Stomach smooth muscle (tissue), 2 donors: Measurements from ENCODE around the gene GNG13.

ENCODE experiments used
- H3K27ac ChIP-seq: one replicate; pipeline ENCODE4 v1.7.0; 2013; ENCODE audit warnings: mild to moderate bottlenecking, low read length, inconsistent platforms
- H3K27me3 ChIP-seq, 2 donors: one replicate each; pipeline ENCODE4 v1.7.0; 2013; ENCODE audit warnings: low read length in 2 of 2; ENCODE audit not compliant: insufficient read depth in 2 of 2, control insufficient read depth in 1 of 2
- H3K36me3 ChIP-seq, 2 donors: one replicate each; pipeline ENCODE4 v1.7.0; 2013; ENCODE audit warnings: low read length in 2 of 2; ENCODE audit not compliant: control insufficient read depth in 2 of 2, insufficient read depth in 2 of 2
- H3K4me1 ChIP-seq: one replicate; pipeline ENCODE4 v1.7.0; 2013; ENCODE audit warnings: low read length; ENCODE audit not compliant: control insufficient read depth, insufficient read depth
- H3K4me3 ChIP-seq, 2 donors: one replicate each; pipeline ENCODE4 v1.7.0; 2013; ENCODE audit warnings: low read length in 2 of 2
- H3K9ac ChIP-seq, 2 donors: one replicate each; pipeline ENCODE4 v1.7.0; 2013; ENCODE audit warnings: low read length in 2 of 2, mild to moderate bottlenecking in 1 of 2
- H3K9me3 ChIP-seq, 2 donors: one replicate each; pipeline ENCODE4 v1.7.0; 2013; ENCODE audit warnings: low read length in 2 of 2; ENCODE audit not compliant: control insufficient read depth in 2 of 2
- donor health status: healthy.
- donor health status: Pancreatic carcinoma.

GNG13 gene

DNA sequence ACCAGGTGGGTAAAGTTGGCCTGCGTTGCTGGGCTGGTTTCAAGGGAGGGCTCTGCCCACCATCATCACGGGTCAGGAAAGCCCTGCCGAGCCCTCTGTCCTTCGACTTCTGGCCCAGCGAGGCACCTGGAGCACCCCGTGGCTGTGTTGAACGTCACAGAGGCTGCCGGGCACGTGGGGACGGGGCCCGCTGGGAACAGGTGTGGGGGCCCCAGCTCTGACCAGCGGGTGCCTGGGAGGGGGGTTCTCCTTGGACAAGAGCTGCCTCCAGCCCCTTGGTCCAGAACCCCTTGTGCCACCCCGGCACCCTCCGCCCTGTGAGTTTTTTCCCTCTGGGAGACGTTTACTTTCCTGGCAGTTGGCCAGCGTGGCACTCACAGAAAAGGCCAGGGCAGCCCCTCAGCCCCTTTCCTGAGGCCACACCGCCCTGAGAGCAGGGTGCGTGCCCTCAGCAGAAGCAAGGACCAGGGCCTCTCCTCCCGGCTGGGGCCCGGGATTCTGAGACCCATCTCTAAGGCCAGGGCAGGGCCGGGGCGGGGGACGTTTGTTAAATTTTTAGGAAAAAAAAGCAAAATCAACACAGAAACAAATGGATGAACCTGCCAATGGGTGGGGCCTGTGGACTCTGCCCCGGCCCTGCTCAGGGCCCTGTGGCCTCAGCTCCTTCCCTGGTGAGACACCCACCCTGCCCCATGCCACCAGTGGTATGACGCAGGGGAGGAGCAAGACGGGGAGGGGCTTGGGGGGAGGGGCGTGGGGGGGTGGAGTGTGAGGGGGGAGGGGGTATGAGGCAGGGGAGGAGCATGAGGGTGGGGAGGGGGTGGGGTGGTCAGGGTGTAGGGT lies 31.3 kb upstream of the GNG13 start:
- Histone ChIP-seq H3K4me1 (no peaks in the 10 kb centered on the region), H3K9me3 (peaks cover 4 to 26% of the 10 kb centered on the region in 2 donors), H3K27me3 (no peaks in the 10 kb centered on the region), H3K4me3 (no peak overlapping the region), H3K27ac (no peak overlapping the region), H3K36me3 (no peaks in the 10 kb centered on the region), H3K9ac (no peak overlapping the region)

- H3K36me3 ChIP-seq: no peaks in the 10 kb centered on the region
- H3K27me3 ChIP-seq: no peaks in the 10 kb centered on the region
- H3K27ac ChIP-seq: no peak overlapping the region
- H3K4me3 ChIP-seq: no peak overlapping the region
- H3K9ac ChIP-seq: no peak overlapping the region
- peaks cover under 1 to 19% of the 10 kb centered on the region in 2 donors for H3K9me3 ChIP-seq
- H3K4me1 ChIP-seq: no peaks in the 10 kb centered on the region
These were observed 30.5 kb upstream of the GNG13 start for GRCh38 chr16:830871-831570.

DNA sequence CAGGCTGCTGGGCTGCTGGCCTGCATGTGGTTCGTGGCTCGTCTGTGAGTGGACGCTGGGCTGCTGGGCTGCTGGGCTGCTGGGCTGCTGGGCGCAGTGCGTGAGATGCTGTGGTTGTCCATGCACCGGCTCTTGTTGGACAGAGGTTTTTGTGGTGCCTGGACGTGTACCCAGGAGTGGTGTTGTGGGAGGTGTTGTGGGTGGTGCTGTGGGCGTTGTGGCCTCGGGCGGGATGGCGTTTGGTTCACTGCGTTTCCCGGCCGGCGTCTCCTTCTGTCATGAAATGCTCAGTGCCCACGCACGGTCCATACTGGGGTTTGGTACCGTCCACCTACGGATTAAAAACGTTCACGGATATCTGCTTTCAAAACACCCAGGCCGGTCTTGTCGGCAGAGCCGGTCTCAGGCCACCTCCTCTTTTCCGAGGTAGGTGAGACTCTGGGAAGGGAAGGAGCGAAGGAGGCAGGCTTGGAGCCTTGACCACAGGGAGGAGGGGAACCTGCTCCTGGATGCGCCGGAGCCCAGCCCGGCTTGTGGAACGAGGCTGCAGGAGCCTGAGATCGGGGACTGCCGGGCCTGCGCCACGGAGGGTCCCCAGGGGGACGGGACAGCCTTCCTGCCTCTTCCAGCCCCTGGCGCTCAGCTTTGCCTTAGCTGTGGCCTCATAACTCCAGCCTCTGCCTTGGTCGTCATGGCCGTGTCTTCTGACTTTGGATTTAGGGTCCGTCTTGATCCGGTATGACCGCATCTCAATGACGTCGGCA lies 29.8 kb upstream of the GNG13 start:
- Histone ChIP-seq H3K9me3 (peaks cover 0 to 11% of the 10 kb centered on the region in 2 donors), H3K9ac (no peak overlapping the region), H3K27me3 (peaks cover 1 to 2% of the 10 kb centered on the region in 2 donors), H3K36me3 (no peaks in the 10 kb centered on the region), H3K4me1 (no peaks in the 10 kb centered on the region), H3K4me3 (no peak overlapping the region), H3K27ac (no peak overlapping the region)

DNA sequence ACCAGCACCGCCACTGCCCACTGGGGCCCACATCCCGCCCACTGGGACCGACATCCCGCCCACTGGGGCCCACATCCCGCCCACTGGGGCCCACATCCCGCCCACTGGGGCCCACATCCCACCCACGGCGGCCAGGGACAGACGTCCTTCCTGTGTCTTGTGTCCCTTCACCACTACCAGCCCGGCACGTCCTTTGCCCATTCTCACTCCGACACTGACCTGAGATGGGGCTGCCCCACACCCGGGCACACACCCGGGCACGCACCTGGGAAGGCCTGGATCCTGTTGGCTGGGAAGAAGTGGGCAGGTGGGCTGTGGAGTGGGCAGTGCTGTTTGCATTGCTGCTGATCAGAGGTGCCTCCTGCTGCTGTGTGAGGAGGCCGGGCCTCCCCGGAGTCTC lies 28.4 kb upstream of the GNG13 start:
- H3K9ac ChIP-seq: no peak overlapping the region
- H3K27me3 ChIP-seq: peaks cover 8 to 9% of the 10 kb centered on the region in 2 donors
- peaks cover 3% of the 10 kb centered on the region for H3K4me1 ChIP-seq
- no peak overlapping the region for H3K4me3 ChIP-seq
- peaks cover 0 to 4% of the 10 kb centered on the region in 2 donors for H3K9me3 ChIP-seq
- H3K36me3 ChIP-seq: no peaks in the 10 kb centered on the region
- no peak overlapping the region for H3K27ac ChIP-seq

- peaks cover 3% of the 10 kb centered on the region for H3K4me1 ChIP-seq
- H3K9ac ChIP-seq: no peak overlapping the region
- H3K27me3 ChIP-seq: peaks cover 8 to 15% of the 10 kb centered on the region in 2 donors
- H3K27ac ChIP-seq: no peak overlapping the region
- H3K9me3 ChIP-seq: no peaks in the 10 kb centered on the region
- no peaks in the 10 kb centered on the region for H3K36me3 ChIP-seq
- H3K4me3 ChIP-seq: no peak overlapping the region
These were observed 27.0 kb upstream of the GNG13 start for GRCh38 chr16:827513-827912.

DNA sequence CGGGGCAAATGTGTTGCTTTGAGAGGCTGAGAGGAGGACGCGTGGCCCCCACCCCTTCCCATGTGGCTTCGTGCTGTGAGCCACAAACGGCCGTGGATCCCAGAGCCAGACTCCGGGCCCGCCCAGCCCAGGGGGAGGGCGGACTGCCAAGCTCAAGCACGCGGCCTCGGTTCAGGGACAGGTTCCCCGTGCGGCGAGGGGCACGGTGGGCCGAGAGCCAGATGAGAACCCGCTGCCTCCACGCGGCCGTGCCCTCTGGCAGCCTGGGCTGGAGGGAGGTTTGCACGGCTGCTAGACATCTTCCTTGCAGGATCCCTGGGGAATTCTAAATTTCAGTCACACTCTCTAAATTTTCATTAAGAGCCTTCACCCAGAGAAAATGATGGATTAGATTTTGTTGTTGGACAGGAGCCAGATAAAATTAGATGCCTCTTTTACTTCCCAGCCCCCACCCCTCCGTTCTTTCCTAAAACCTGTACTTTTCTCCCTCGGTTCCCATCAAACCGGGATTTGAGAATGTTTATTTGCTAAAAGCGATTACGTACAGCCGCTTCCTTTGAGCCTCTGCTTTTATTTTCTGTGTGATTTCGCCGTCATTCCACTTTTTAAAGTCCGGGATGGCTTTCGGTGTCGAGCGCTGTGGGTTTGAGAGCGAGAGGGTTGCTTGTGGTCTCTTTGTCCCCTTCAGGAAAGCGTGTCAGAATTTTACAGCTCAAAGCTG lies 25.0 kb upstream of the GNG13 start:
- Histone ChIP-seq H3K4me3 (peak overlapping the region in 1 of 2 donors; percentile 44), H3K4me1 (peaks cover 3% of the 10 kb centered on the region), H3K27me3 (peaks cover 16 to 18% of the 10 kb centered on the region in 2 donors), H3K27ac (no peak overlapping the region), H3K9ac (no peak overlapping the region), H3K9me3 (no peaks in the 10 kb centered on the region), H3K36me3 (no peaks in the 10 kb centered on the region)

DNA sequence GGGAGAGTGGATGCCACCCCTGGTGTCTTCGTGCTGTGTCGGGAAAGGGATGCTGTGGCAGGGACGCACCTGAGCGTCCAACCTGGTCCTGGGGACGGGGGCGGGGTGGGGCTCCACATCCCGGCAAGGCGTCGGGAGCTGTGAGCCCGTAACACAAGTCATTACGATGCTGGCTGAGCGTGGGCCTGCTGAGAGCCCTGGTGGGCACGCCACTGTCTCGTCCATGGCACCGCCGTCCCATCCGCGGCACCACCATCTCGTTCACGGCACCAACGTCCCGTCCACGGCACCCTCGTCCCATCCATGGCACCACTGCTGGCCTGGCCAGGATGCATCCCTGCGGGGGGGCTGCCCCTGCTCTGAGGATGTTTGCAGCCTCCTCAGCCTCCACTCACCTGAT lies 24.1 kb upstream of the GNG13 start:
- no peak overlapping the region for H3K9ac ChIP-seq

GRCh38 chr16:824194-824593 lies 23.7 kb upstream of the GNG13 start:
- no peak overlapping the region for H3K9ac ChIP-seq
- no peak overlapping the region for H3K4me3 ChIP-seq
- no peak overlapping the region for H3K27ac ChIP-seq
- peaks cover 3% of the 10 kb centered on the region for H3K4me1 ChIP-seq
- H3K36me3 ChIP-seq: no peaks in the 10 kb centered on the region
- H3K27me3 ChIP-seq: peaks cover 18 to 21% of the 10 kb centered on the region in 2 donors
- H3K9me3 ChIP-seq: no peaks in the 10 kb centered on the region

More for the DNA sequence above, 24.1 kb upstream of the GNG13 start:
- Histone ChIP-seq H3K4me1 (peaks cover 3% of the 10 kb centered on the region), H3K9me3 (no peaks in the 10 kb centered on the region), H3K27ac (no peak overlapping the region), H3K36me3 (no peaks in the 10 kb centered on the region), H3K4me3 (no peak overlapping the region), H3K27me3 (peaks cover 17 to 18% of the 10 kb centered on the region in 2 donors)

GRCh38 chr16:822909-823297 lies 22.4 kb upstream of the GNG13 start:
- Histone ChIP-seq H3K27ac (no peak overlapping the region), H3K9ac (no peak overlapping the region), H3K4me3 (no peak overlapping the region), H3K4me1 (peaks cover 3% of the 10 kb centered on the region), H3K36me3 (no peaks in the 10 kb centered on the region), H3K9me3 (peaks cover 0 to 5% of the 10 kb centered on the region in 2 donors), H3K27me3 (peaks cover 27 to 32% of the 10 kb centered on the region in 2 donors)
